OCI-LY1 (cell line): ENCODE measurements around the gene DOCK4.

Source experiments
- CTCF ChIP-seq: fragments of 200-600 bp; sonication (generic), shearing (Covaris generic); IDR thresholded peaks from 2 replicates; pipeline ENCODE4 v1.5.1; 2017; ENCODE audit warnings: mild to moderate bottlenecking, antibody characterized with exemption, low read length, moderate library complexity, mixed read lengths
- EZH2 ChIP-seq: fragments of 200-600 bp; sonication (generic), shearing (Covaris generic); IDR thresholded peaks from 2 replicates; pipeline ENCODE4 v1.8.0; 2017; ENCODE audit warnings: borderline replicate concordance, mixed run types, mild to moderate bottlenecking, antibody characterized with exemption, low read length, moderate library complexity, mixed read lengths

GRCh38 chr7:112233048-112233697, 27.0 kb upstream of the DOCK4 start:
- TF ChIP-seq CTCF (no peak), EZH2 (no peak)
